ENCODE data around the gene RUNDC1.

DNA sequence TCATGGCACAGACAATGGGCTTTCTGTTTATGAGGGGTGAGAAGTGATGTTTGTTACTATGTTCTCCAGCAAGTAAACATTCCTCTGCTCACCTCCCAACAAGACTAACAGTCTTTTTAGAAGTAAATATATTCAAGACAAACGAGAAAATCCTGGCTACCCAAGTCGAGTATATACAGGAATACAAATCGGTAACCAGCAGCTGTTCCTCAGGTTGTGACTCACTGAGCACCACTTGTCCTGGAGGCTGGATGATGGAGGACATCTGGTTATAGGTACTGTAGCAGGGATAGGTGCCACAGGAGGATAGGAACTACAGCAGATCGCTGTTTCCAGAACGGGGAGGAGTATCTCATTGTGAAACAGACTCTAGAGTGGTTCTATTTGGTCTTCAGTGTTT lies 12.5 kb downstream of the RUNDC1 start:
- TF ChIP-seq, protein P1, sequence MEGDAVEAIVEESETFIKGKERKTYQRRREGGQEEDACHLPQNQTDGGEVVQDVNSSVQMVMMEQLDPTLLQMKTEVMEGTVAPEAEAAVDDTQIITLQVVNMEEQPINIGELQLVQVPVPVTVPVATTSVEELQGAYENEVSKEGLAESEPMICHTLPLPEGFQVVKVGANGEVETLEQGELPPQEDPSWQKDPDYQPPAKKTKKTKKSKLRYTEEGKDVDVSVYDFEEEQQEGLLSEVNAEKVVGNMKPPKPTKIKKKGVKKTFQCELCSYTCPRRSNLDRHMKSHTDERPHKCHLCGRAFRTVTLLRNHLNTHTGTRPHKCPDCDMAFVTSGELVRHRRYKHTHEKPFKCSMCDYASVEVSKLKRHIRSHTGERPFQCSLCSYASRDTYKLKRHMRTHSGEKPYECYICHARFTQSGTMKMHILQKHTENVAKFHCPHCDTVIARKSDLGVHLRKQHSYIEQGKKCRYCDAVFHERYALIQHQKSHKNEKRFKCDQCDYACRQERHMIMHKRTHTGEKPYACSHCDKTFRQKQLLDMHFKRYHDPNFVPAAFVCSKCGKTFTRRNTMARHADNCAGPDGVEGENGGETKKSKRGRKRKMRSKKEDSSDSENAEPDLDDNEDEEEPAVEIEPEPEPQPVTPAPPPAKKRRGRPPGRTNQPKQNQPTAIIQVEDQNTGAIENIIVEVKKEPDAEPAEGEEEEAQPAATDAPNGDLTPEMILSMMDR (IDR thresholded peaks at IDR 0.05; ENCODE audit: insufficient read depth, low read length, poor library complexity, severe bottlenecking): no peak
- TF ChIP-seq EZH2phosphoT487 (conservative IDR thresholded peaks at IDR 0.05; ENCODE audit: low read length): no peak

All from SU-DHL-6 (cell line).